Stomach (tissue), 9 donors: ENCODE results near the gene NXN. TPM values are rescaled to one million over a fixed set of nuclear protein-coding genes. Genes with fewer than 3 reads are reported as not detected.

ENCODE experiments used
- DNase-seq, 2 donors: peaks; one replicate each; pipeline versions ENCODE4 v3.0.0 to v3.0.0-alpha.2; 2013 to 2019
- H3K27ac ChIP-seq, 5 donors: fragments of 200-600 bp in 4 of 5; sonication (generic) in 4 of 5; one replicate each; pipeline ENCODE4 v1.5.1; 2013 to 2019; ENCODE audit warnings: mild to moderate bottlenecking in 1 of 5, moderate library complexity in 1 of 5
- H3K27me3 ChIP-seq, 3 donors: fragments of 200-600 bp; sonication (generic); one replicate each; pipeline ENCODE4 v1.5.1; 2017 to 2019; ENCODE audit warnings: mixed run types in 1 of 3
- H3K36me3 ChIP-seq, 4 donors: fragments of 200-600 bp; sonication (generic); 1 replicate in 3 of 4; 2 replicates in 1 of 4; pipeline ENCODE4 v1.5.1; 2016 to 2019
- H3K4me1 ChIP-seq, 4 donors: fragments of 200-600 bp; sonication (generic); one replicate each; pipeline ENCODE4 v1.5.1; 2016 to 2019
- H3K4me3 ChIP-seq, 4 donors: fragments of 200-600 bp; sonication (generic) in 3 of 4; one replicate each; pipeline ENCODE4 v1.5.1; 2016 to 2019; ENCODE audit warnings: mild to moderate bottlenecking in 1 of 4
- H3K9me3 ChIP-seq, 4 donors: fragments of 200-600 bp; sonication (generic); one replicate each; pipeline ENCODE4 v1.5.1; 2016 to 2019
- CTCF ChIP-seq, 7 experiments: fragments of 450-650 bp in 4 of 7; fragments of 200-600 bp in 3 of 7; sonication (generic) in 3 of 7; IDR thresholded peaks; one replicate each; pipeline ENCODE4 v1.5.1; 2016 to 2019; ENCODE audit warnings: antibody characterized with exemption in 7 of 7, control low read depth in 2 of 7, mild to moderate bottlenecking in 1 of 7
- EP300 ChIP-seq: sonication (generic); formaldehyde crosslinking; IDR thresholded peaks from one replicate; pipeline ENCODE4 v1.6.1; 2017; ENCODE audit warnings: antibody characterized with exemption
- POLR2A ChIP-seq, 4 donors: fragments of 450-650 bp; IDR thresholded peaks; one replicate each; pipeline ENCODE4 v1.6.1; 2016; ENCODE audit warnings: antibody characterized with exemption in 4 of 4, control low read depth in 2 of 4, mild to moderate bottlenecking in 1 of 4, moderate library complexity in 1 of 4
- POLR2AphosphoS5 ChIP-seq, 3 donors: sonication (generic); formaldehyde crosslinking; IDR thresholded peaks; one replicate each; pipeline ENCODE4 v1.6.1; 2016; ENCODE audit warnings: antibody characterized with exemption in 3 of 3
- WGBS, 5 donors: extraction: QIAGEN DNeasy Blood & Tissue Kit in 3 of 5; methylation state at CpG; one replicate each; pipeline versions ENCODE4 v1.1.5 to v1.1.7; 2013 to 2018; 5-methylcytosine and 5-hydroxymethylcytosine counted together
- intact Hi-C: fragments of 100-400 bp; cut with DNase I; formaldehyde crosslinking; loops from one replicate; pipeline ENCODE4 v1.15.1; 2023; ENCODE audit warnings: low total_unique reads
- polyA plus RNA-seq, 3 donors: library from polyadenylated mRNA; stranded (reverse); fragments of 200-250 nt; gene quantifications; one replicate each; pipeline ENCODE4 v1.2.3, GENCODE V29; 2013
- total RNA-seq, 5 donors: library from RNA; depleted of rRNA; stranded (reverse); fragments of >200 nt; gene quantifications; one replicate each; pipeline versions ENCODE4 v1.1.0 to v1.2.3, GENCODE V29; 2014 to 2016
- donor health status: healthy with polysubstance abuse.
- donor health status: Bipolar disorder and iron deficiency.
- donor health status: healthy.

Gene NXN
- total and polyA plus RNA-seq, 8 donors, result 17.9 to 47.8 (median 25.1) TPM

GRCh38 chr17:968812-969730 lies 10.5 kb downstream of the NXN start:
- Histone ChIP-seq H3K4me3 (peak overlapping the region in 2 of 4 donors; percentile 22 to 23), H3K9me3 (no peaks in the 10 kb centered on the region), H3K27ac (peak overlapping the region in 3 of 5 donors; percentile 55 to 84 (median 73)), H3K36me3 (no peaks in the 10 kb centered on the region), H3K4me1 (peaks cover 0 to 49% (median 24%) of the 10 kb centered on the region in 4 donors), H3K27me3 (no peaks in the 10 kb centered on the region)
- 69 to 78% (median 71%) methylated on average over 24 of the region's 24 CpGs for WGBS, 5 donors
- DNase-seq, result no peak
- TF ChIP-seq POLR2AphosphoS5 (IDR thresholded peaks at IDR 0.05) (no peak), CTCF (IDR thresholded peaks at IDR 0.05) (no peak)
- intact Hi-C loops, result no loop called here

GRCh38 chr17:967122-967521 lies 12.5 kb downstream of the NXN start:
- WGBS, 5 donors, result 85 to 94% (median 93%) methylated on average over 9 of the region's 9 CpGs
- intact Hi-C loops, result no loop called here
- TF ChIP-seq CTCF (IDR thresholded peaks at IDR 0.05), result no peak
- TF ChIP-seq EP300, result no peak
- no peak for TF ChIP-seq POLR2AphosphoS5 (IDR thresholded peaks at IDR 0.05)
- Histone ChIP-seq H3K27me3 (no peaks in the 10 kb centered on the region), H3K9me3 (no peaks in the 10 kb centered on the region), H3K27ac (peak overlapping the region in 1 of 5 donors; percentile 87), H3K36me3 (no peaks in the 10 kb centered on the region), H3K4me3 (no peak overlapping the region), H3K4me1 (peaks cover 0 to 53% (median 31%) of the 10 kb centered on the region in 4 donors)
- no peak for DNase-seq

GRCh38 chr17:965311-965989 lies 14.1 kb downstream of the NXN start:
- Histone ChIP-seq H3K4me3 (no peak overlapping the region), H3K9me3 (no peaks in the 10 kb centered on the region), H3K27me3 (no peaks in the 10 kb centered on the region), H3K27ac (peak overlapping the region in 4 of 5 donors; percentile 4 to 87 (median 38)), H3K4me1 (peaks cover 0 to 50% (median 30%) of the 10 kb centered on the region in 4 donors), H3K36me3 (no peaks in the 10 kb centered on the region)
- DNase-seq, result no peak
- 68 to 78% (median 69%) methylated on average over 12 of the region's 12 CpGs for WGBS, 5 donors
- TF ChIP-seq EP300 (no peak), POLR2A (IDR thresholded peaks at IDR 0.05) (no peak), CTCF (IDR thresholded peaks at IDR 0.05) (no peak), POLR2AphosphoS5 (IDR thresholded peaks at IDR 0.05) (no peak)
- intact Hi-C loops, result no loop called here

GRCh38 chr17:964876-965275 lies 14.7 kb downstream of the NXN start:
- H3K27me3 ChIP-seq, result no peaks in the 10 kb centered on the region

More at GRCh38 chr17:964876-965275, 14.7 kb downstream of the NXN start:
- Histone ChIP-seq H3K4me3 (no peak overlapping the region), H3K36me3 (no peaks in the 10 kb centered on the region), H3K9me3 (no peaks in the 10 kb centered on the region), H3K27ac (peak overlapping the region in 3 of 5 donors; percentile 4 to 87 (median 55)), H3K4me1 (peaks cover 0 to 45% (median 27%) of the 10 kb centered on the region in 4 donors)
- intact Hi-C loops, result no loop called here
- TF ChIP-seq EP300 (no peak), POLR2AphosphoS5 (IDR thresholded peaks at IDR 0.05) (no peak), POLR2A (IDR thresholded peaks at IDR 0.05) (no peak), CTCF (IDR thresholded peaks at IDR 0.05) (no peak)
- DNase-seq, result peak in 1 of 2 donors; percentile 55
- WGBS, 5 donors, result 54 to 65% (median 62%) methylated on average over 14 of the region's 14 CpGs
